NCI-H146 (cell line): ENCODE data around the gene PLOD2.

Source experiments
- DNase-seq: peaks from one replicate; lab custom pipeline; 2025; lab: John Stamatoyannopoulos, UW

Gene PLOD2

GRCh38 chr3:146160964-146161662 lies at the start of gene PLOD2:
Gene PLOD2, minus strand, starts transcription at chr3:146161184. Its CDS starts 195 bp downstream, at chr3:146160989.
- peak; percentile 98 for DNase-seq

GRCh38 chr3:146209371-146209770 lies 48.4 kb upstream of the PLOD2 start:
- no peak for DNase-seq

GRCh38 chr3:146203776-146204175 lies 42.8 kb upstream of the PLOD2 start:
- no peak for DNase-seq

- no peak for DNase-seq
These were observed 39.7 kb upstream of the PLOD2 start for GRCh38 chr3:146200461-146201220.

GRCh38 chr3:146199762-146200161 lies 38.8 kb upstream of the PLOD2 start:
- no peak for DNase-seq

- DNase-seq, result peak; percentile 9
These were observed 35.8 kb upstream of the PLOD2 start for GRCh38 chr3:146196789-146197188.

- no peak for DNase-seq
These were observed 34.6 kb upstream of the PLOD2 start for GRCh38 chr3:146195605-146196004.

- DNase-seq, result no peak
These were observed 34.0 kb upstream of the PLOD2 start for GRCh38 chr3:146195030-146195429.

- no peak for DNase-seq
These were observed 30.1 kb upstream of the PLOD2 start for GRCh38 chr3:146191051-146191450.

GRCh38 chr3:146189519-146190173 lies 28.7 kb upstream of the PLOD2 start:
- peak; percentile 77 for DNase-seq

- DNase-seq, result peak; percentile 44
These were observed 26.5 kb upstream of the PLOD2 start for GRCh38 chr3:146187334-146187950.

GRCh38 chr3:146184241-146185015 lies 23.4 kb upstream of the PLOD2 start:
- no peak for DNase-seq

- DNase-seq, result no peak
These were observed 20.2 kb upstream of the PLOD2 start for GRCh38 chr3:146181216-146181615.

GRCh38 chr3:146180376-146180775 lies 19.4 kb upstream of the PLOD2 start:
- DNase-seq, result no peak

- no peak for DNase-seq
These were observed 17.2 kb upstream of the PLOD2 start for GRCh38 chr3:146178006-146178689.

- DNase-seq, result no peak
These were observed 16.5 kb upstream of the PLOD2 start for GRCh38 chr3:146177519-146177918.

- DNase-seq, result no peak
These were observed 16.1 kb upstream of the PLOD2 start for GRCh38 chr3:146177072-146177471.

- DNase-seq, result no peak
These were observed 11.6 kb upstream of the PLOD2 start for GRCh38 chr3:146172586-146172985.

- DNase-seq, result no peak
These were observed 9.6 kb upstream of the PLOD2 start for GRCh38 chr3:146170591-146170990.

- DNase-seq, result no peak
These were observed 8.9 kb upstream of the PLOD2 start for GRCh38 chr3:146169891-146170290.

- DNase-seq, result no peak
These were observed 5.8 kb upstream of the PLOD2 start for GRCh38 chr3:146166826-146167225.
